K562 (cell line): Measurements from ENCODE around the gene PDE6C. TPM values are rescaled to one million over a fixed set of nuclear protein-coding genes. Genes with fewer than 3 reads are reported as not detected.

ENCODE experiments used
- ATAC-seq: fragments of 200-7000 bp; cut with Tn5 transposase; 3 replicates; pipeline ENCODE4 v1.9.1; 2020; ENCODE audit warnings: moderate library complexity
- BruUV-seq: library from RNA; stranded (reverse); fragments of 400-500 nt; replicated peaks from 2 replicates; lab custom pipeline; 2021; lab: Mats Ljungman, UMichigan
- CTCF ChIA-PET: fragments of 300-600 bp; formaldehyde crosslinking; extraction: SDS; loops from one replicate; lab custom pipeline; 2021; ENCODE audit warnings: low intra/inter-chr PET ratio; lab: Yijun Ruan, JAX
- POLR2A ChIA-PET: fragments of 300-600, 350-650 bp; sonication (Branson Sonifier 250); formaldehyde crosslinking; extraction: SDS; loops from one replicate; lab custom pipeline; 2021; ENCODE audit warnings: antibody characterized with exemption, inconsistent platforms; lab: Yijun Ruan, JAX
- DNase-seq, 4 experiments: peaks; one replicate each; pipeline versions ENCODE4 v3.0.0 to v3.0.0-alpha.2; 2011 to 2018; ENCODE audit warnings: low spot score in 3 of 4, mixed read lengths in 3 of 4; ENCODE audit errors: extremely low read depth in 1 of 4
- FAIRE-seq: peaks from 2 replicates; lab custom pipeline; 2011; peaks lifted over from hg19 to GRCh38; lab: Jason Lieb, UNC
- H2AFZ ChIP-seq: 2 replicates; pipeline ENCODE4 v1.6.0; 2011; ENCODE audit warnings: low read depth, low read length, control low read depth, inconsistent platforms
- H3K27ac ChIP-seq: fragments of 200-600 bp; 3 replicates; pipeline ENCODE4 v1.8.0; 2011; ENCODE audit warnings: low read depth, mild to moderate bottlenecking, control low read depth, inconsistent platforms, low read length, moderate library complexity, mixed read lengths; ENCODE audit errors: extremely low read depth
- H3K27me3 ChIP-seq, 2 experiments: fragments of 300-600 bp in 1 of 2; 2 replicates in 1 of 2; 3 replicates in 1 of 2; pipeline versions ENCODE4 v1.6.0 to v1.8.0; 2011; ENCODE audit warnings: inconsistent platforms in 2 of 2, low read length in 2 of 2, mild to moderate bottlenecking in 1 of 2, mixed read lengths in 1 of 2, moderate library complexity in 1 of 2; ENCODE audit not compliant: control insufficient read depth in 2 of 2, insufficient read depth in 2 of 2
- H3K36me3 ChIP-seq: fragments of 300-600 bp; 3 replicates; pipeline ENCODE4 v1.8.0; 2011; ENCODE audit warnings: mild to moderate bottlenecking, low read length, inconsistent platforms; ENCODE audit not compliant: control insufficient read depth, insufficient read depth
- H3K4me1 ChIP-seq, 2 experiments: fragments of 200-600 bp in 1 of 2; replicated peaks in 1 of 2; 2 replicates in 1 of 2; 3 replicates in 1 of 2; pipeline versions ENCODE4 v1.5.1 to v1.8.0; 2011; ENCODE audit warnings: inconsistent platforms in 2 of 2, low read length in 2 of 2, mild to moderate bottlenecking in 1 of 2, mixed read lengths in 1 of 2, moderate library complexity in 1 of 2; ENCODE audit not compliant: control insufficient read depth in 2 of 2, insufficient read depth in 2 of 2
- H3K4me2 ChIP-seq: 2 replicates; pipeline ENCODE4 v1.6.1; 2011; ENCODE audit warnings: low read length, control low read depth, inconsistent platforms, mixed read lengths; ENCODE audit not compliant: insufficient read depth
- H3K4me3 ChIP-seq: fragments of 200-600 bp; sonication (generic), shearing (Covaris generic); 2 replicates; pipeline ENCODE4 v1.5.1; 2016; ENCODE audit warnings: control low read depth, inconsistent platforms
- H3K79me2 ChIP-seq: fragments of 200-600 bp; 3 replicates; pipeline ENCODE4 v1.8.0; 2011; ENCODE audit warnings: low read length, inconsistent platforms; ENCODE audit not compliant: control insufficient read depth, insufficient read depth
- H3K9ac ChIP-seq, 2 experiments: 2 replicates each; pipeline versions ENCODE4 v1.6.0 to v1.6.1; 2011; ENCODE audit warnings: low read depth in 2 of 2, low read length in 2 of 2, control low read depth in 1 of 2, inconsistent platforms in 1 of 2, mild to moderate bottlenecking in 1 of 2, mixed read lengths in 1 of 2; ENCODE audit not compliant: insufficient read depth in 1 of 2
- H3K9me1 ChIP-seq: one replicate; pipeline ENCODE4 v1.6.0; 2011; ENCODE audit warnings: inconsistent platforms, mild to moderate bottlenecking, low read length, moderate library complexity; ENCODE audit not compliant: control insufficient read depth, insufficient read depth
- H3K9me3 ChIP-seq: replicated peaks from 2 replicates; pipeline ENCODE4 v1.5.1; 2011; ENCODE audit warnings: low read depth, low read length, inconsistent platforms; ENCODE audit not compliant: control insufficient read depth, insufficient read depth
- H4K20me1 ChIP-seq: replicated peaks from 2 replicates; pipeline ENCODE4 v1.6.1; 2011; ENCODE audit warnings: low read length, inconsistent platforms, mixed read lengths; ENCODE audit not compliant: control insufficient read depth, insufficient read depth
- CREB3L1 ChIP-seq: fragments of 450-650 bp; IDR thresholded peaks from 2 replicates; pipeline ENCODE4 v1.6.1; 2014; ENCODE audit warnings: low read depth, mild to moderate bottlenecking, moderate library complexity, borderline replicate concordance
- HMG20A ChIP-seq: fragments of 450-650 bp; formaldehyde crosslinking; conservative IDR thresholded peaks from 2 replicates; pipeline ENCODE4 v1.4.0; 2020; ENCODE audit warnings: mild to moderate bottlenecking, mixed read lengths
- MAFG ChIP-seq: fragments of 450-650 bp; conservative IDR thresholded peaks from 2 replicates; pipeline ENCODE4 v1.6.1; 2016; ENCODE audit warnings: missing genetic modification characterization, missing compliant biosample characterization
- MNT ChIP-seq, 2 experiments: fragments of 450-650 bp; conservative IDR thresholded peaks; 2 replicates each; pipeline ENCODE4 v1.6.1; 2017; ENCODE audit warnings: mild to moderate bottlenecking in 2 of 2, moderate library complexity in 2 of 2
- RFX1 ChIP-seq: fragments of 450-650 bp; IDR thresholded peaks from 2 replicates; pipeline ENCODE4 v1.6.1; 2016; ENCODE audit warnings: mild to moderate bottlenecking, moderate library complexity
- ZNF184 ChIP-seq: sonication (generic); formaldehyde crosslinking; IDR thresholded peaks from 2 replicates; pipeline ENCODE4 v1.5.0; 2020; ENCODE audit warnings: missing genetic modification reagents
- ZNF431 ChIP-seq: sonication (generic); formaldehyde crosslinking; IDR thresholded peaks from 2 replicates; pipeline ENCODE4 v1.8.0; 2022; ENCODE audit warnings: mild to moderate bottlenecking, missing genetic modification reagents
- ZNF740 ChIP-seq, 3 experiments: fragments of 200-800 bp in 1 of 3; sonication (Bioruptor generic) in 1 of 3; sonication (generic) in 1 of 3; formaldehyde crosslinking in 1 of 3; IDR thresholded peaks; 2 replicates each; pipeline versions ENCODE4 v1.6.1 to v1.8.0; 2016 to 2022; ENCODE audit warnings: mild to moderate bottlenecking in 2 of 3, missing compliant biosample characterization in 2 of 3, missing genetic modification characterization in 2 of 3, missing genetic modification reagents in 1 of 3
- WGBS: fragments of 100-300 bp; shearing (Covaris generic); methylation state at CpG from one replicate; pipeline ENCODE4 v1.1.6; 2016; ENCODE audit warnings: low coverage, mixed read lengths; ENCODE audit not compliant: insufficient coverage; ENCODE audit errors: missing lambda C conversion rate; 5-methylcytosine and 5-hydroxymethylcytosine counted together
- in situ Hi-C: fragments of 300-500 bp; cut with MboI; formaldehyde crosslinking; loops from 4 replicates; pipeline ENCODE4 v1.15.0; 2018; ENCODE audit warnings: inconsistent platforms, mixed read lengths
- intact Hi-C: fragments of 100-400 bp; cut with micrococcal nuclease; formaldehyde crosslinking; loops from 2 replicates; pipeline ENCODE4 v1.14.2; 2022
- polyA plus RNA-seq, 8 experiments: library from polyadenylated mRNA; depleted of rRNA in 4 of 8; stranded (reverse) in 5 of 8; unstranded in 3 of 8; fragments of >200 nt; fragmentation: Nextera tagmentation in 2 of 8; fragmentation: Illumina TruSeq in 1 of 8; extraction: Ambion mirVana in 2 of 8; extraction: Trizol in 1 of 8; gene quantifications; 2 replicates each; pipeline versions ENCODE4 v1.2.1 to v1.2.3, GENCODE V29; 2011 to 2014; ENCODE audit warnings: inconsistent platforms in 1 of 8, missing spikeins in 1 of 8
- total RNA-seq, 7 experiments: library from RNA; depleted of rRNA in 6 of 7; stranded (reverse); fragments of >200 nt in 6 of 7; fragmentation: Illumina TruSeq in 2 of 7; extraction: Trizol in 2 of 7; gene quantifications; 2 replicates each; pipeline versions ENCODE4 v1.2.1 to v1.2.3, GENCODE V29; 2011 to 2021; ENCODE audit warnings: low replicate concordance in 1 of 7

Gene PDE6C
- total and polyA plus RNA-seq, 9 of the 15 experiments (the other 6 are each of a cell fraction or from before 2014, with no cell fraction given): not detected

- Histone ChIP-seq H3K4me1 (no peaks in the 10 kb centered on the region), H3K27me3 (no peaks in the 10 kb centered on the region), H3K36me3 (peaks cover 22% of the 10 kb centered on the region; the same call in 2 of the 3 replicates), H3K9ac (no peak overlapping the region), H3K79me2 (no peaks in the 10 kb centered on the region), H3K4me3 (no peak overlapping the region), H2AFZ (no peak overlapping the region), H3K4me2 (no peak overlapping the region), H3K9me1 (no peaks in the 10 kb centered on the region), H3K9me3 (no peaks in the 10 kb centered on the region), H4K20me1 (no peaks in the 10 kb centered on the region), H3K27ac (no peak overlapping the region)
- ChIA-PET POLR2A (no interaction called here), CTCF (no interaction called here)
- no peak for ATAC-seq
- no peak for DNase-seq
- no peak for TF ChIP-seq HMG20A
- no peak for FAIRE-seq
- in situ Hi-C loops: no loop called here
- 97% methylated on average over 2 of the region's 2 CpGs for WGBS
- no TSS peak for BruUV-seq
- intact Hi-C loops: loop anchor here (10.0 kb wide), 1 partner anchor 296 kb away; no protein-coding TSS in a partner anchor
These were observed 58.7 kb downstream of the PDE6C start for GRCh38 chr10:93671042-93671441.

GRCh38 chr10:93672022-93672678 lies 59.8 kb downstream of the PDE6C start:
- intact Hi-C loops: loop anchor here (10.0 kb wide), 1 partner anchor 297 kb away; no protein-coding TSS in a partner anchor
- Histone ChIP-seq H3K4me2 (no peak overlapping the region), H3K9ac (no peak overlapping the region), H3K79me2 (no peaks in the 10 kb centered on the region), H4K20me1 (no peaks in the 10 kb centered on the region), H2AFZ (no peak overlapping the region), H3K27me3 (no peaks in the 10 kb centered on the region), H3K9me1 (no peaks in the 10 kb centered on the region), H3K9me3 (no peaks in the 10 kb centered on the region), H3K27ac (no peak overlapping the region), H3K4me3 (no peak overlapping the region), H3K4me1 (no peaks in the 10 kb centered on the region), H3K36me3 (peaks cover 20% of the 10 kb centered on the region; the same call in 2 of the 3 replicates)
- 100% methylated on average over 1 of the region's 2 CpGs for WGBS
- FAIRE-seq (no peak), DNase-seq (no peak), ATAC-seq (no peak)
- ChIA-PET CTCF (no interaction called here), POLR2A (no interaction called here)
- no TSS peak for BruUV-seq
- in situ Hi-C loops: no loop called here
- TF ChIP-seq CREB3L1 (no peak), ZNF740 (CRISPR knock-in tag; IDR thresholded peaks at IDR 0.05) (no peak), ZNF740 (tag; IDR thresholded peaks at IDR 0.05) (no peak), ZNF184 (no peak), MAFG (no peak), ZNF431 (CRISPR knock-in tag) (no peak), RFX1 (no peak), MNT (conservative IDR thresholded peaks at IDR 0.05) (no peak)
